Metanephros (tissue), 1 donor: Measurements from ENCODE around the gene PCDHB7. TPM values are rescaled to one million over a fixed set of nuclear protein-coding genes. Genes with fewer than 3 reads are reported as not detected.

Source experiments
- total RNA-seq: library from RNA; depleted of rRNA; stranded (reverse); fragments of >200 nt; gene quantifications from one replicate; pipeline ENCODE4 v1.2.3, GENCODE V29; 2014

Gene PCDHB7
- 4.4 TPM for total RNA-seq

DNA sequence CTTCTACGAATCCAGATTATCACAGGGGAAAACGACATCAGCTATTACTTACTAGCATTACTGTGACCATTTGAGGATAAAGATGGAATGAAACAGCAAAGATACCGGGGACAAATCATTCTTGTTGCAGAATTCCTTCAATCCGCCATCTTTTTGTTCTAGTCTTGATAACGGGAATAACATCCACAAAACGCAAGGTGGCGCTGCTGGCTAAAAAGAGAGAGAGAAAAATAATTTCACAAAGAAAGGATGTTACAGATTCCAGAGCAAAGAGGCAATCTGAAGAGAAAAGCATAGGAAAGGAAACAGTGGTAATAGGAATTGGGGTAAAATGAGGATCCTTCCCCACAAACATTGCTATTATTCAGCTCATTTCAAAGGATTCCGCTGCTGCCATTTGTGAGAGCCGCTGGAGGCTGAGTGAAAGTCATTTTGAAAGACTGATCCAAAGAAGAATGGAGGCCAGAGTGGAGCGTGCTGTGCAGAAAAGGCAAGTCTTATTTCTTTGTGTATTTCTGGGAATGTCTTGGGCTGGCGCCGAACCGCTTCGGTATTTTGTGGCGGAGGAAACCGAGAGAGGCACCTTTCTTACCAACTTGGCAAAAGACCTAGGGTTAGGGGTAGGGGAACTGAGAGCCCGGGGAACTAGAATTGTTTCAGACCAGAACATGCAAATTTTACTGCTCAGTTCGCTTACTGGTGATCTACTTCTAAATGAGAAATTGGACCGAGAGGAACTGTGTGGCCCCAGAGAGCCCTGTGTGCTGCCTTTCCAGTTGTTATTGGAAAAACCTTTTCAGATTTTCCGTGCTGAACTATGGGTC, at the start of gene PCDHB7:
Gene PCDHB7, plus strand, starts transcription at position 264 of the 824 bp plus-strand sequence. Its CDS starts 192 bp downstream, at position 456.

GRCh38 chr5:141135030-141135717, 37.3 kb upstream of the PCDHB7 start, which contains the start of gene PCDHB5:
PCDHB5 (plus strand) TSS chr5:141135206; CDS start chr5:141135435, 229 bp downstream.

GRCh38 chr5:141149812-141150211, 22.6 kb upstream of the PCDHB7 start, which contains the start of gene PCDHB6:
PCDHB6 (plus strand) TSS chr5:141150057; CDS start chr5:141150258, 201 bp downstream.

DNA sequence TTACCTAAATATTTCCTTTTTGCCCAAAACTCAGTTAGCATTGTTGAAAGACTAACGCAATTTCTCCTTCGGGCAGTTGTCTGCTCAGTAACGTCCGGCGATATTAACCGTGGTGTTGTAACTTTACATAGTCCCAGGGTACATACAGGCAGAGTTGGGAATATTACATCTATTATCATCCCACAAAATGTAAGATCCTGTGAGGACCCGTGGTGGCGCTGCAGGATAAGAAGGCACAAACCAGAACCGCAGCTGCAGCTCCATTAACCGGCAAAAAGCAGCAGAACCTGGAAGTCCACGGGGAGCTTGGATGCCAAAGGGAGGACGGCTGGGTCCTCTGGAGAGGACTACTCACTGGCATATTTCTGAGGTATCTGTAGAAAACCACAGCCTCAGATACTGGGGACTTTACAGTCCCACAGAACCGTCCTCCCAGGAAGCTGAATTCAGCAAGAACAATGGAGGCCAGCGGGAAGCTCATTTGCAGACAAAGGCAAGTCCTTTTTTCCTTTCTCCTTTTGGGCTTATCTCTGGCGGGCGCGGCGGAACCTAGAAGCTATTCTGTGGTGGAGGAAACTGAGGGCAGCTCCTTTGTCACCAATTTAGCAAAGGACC, 5.2 kb downstream of the PCDHB7 start, which contains the start of gene PCDHB8:
Gene PCDHB8, plus strand, starts transcription at position 214 of the 615 bp plus-strand sequence. Its CDS starts 245 bp downstream, at position 459.

DNA sequence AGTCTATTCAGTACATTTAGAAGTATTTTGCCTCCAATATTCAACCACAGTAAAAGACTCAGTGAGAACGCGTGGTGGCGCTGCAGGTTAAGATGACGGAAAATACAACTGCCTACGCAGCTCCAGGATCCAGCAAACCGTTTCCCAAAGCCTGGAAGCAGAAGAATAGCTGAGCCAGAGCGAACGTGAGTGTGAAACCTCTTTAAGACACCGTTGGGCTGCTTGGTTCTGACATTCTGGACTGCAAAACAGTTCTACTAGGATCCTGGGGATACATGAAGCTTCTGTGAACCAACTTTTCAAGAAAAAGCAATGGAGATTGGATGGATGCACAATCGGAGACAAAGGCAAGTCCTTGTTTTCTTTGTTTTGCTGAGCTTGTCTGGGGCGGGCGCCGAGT, 9.8 kb downstream of the PCDHB7 start, which contains the start of gene PCDHB16:
Gene PCDHB16, plus strand, starts transcription at position 140 of the 400 bp plus-strand sequence. Its CDS starts 173 bp downstream, at position 313.

DNA sequence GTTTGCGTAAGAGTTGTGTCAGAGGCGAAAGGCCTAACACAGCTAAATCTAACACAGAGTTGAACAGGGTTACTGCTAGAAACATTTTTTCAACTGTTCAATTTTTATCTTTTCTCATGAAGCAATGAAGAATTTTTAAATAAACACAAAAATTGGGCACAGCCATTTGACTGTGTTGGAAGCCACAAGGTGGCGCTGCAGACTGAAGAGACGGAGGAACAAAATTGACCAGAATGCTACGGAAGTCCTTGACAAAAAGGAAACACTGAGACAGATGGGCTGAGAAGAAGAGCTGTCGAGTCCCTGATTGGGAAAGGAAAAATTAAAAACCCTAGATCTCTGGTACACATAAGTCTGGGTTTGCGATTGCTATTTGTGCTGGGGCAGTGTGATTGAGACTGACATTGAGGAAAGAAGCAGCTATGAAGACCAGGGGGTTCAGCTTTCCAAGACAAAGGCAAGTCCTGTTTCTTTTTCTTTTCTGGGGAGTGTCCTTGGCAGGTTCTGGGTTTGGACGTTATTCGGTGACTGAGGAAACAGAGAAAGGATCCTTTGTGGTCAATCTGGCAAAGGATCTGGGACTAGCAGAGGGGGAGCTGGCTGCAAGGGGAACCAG, 14.6 kb downstream of the PCDHB7 start, which contains the start of gene PCDHB9:
Gene PCDHB9, plus strand, starts transcription at position 265 of the 616 bp plus-strand sequence. Its CDS starts 158 bp downstream, at position 423.

DNA sequence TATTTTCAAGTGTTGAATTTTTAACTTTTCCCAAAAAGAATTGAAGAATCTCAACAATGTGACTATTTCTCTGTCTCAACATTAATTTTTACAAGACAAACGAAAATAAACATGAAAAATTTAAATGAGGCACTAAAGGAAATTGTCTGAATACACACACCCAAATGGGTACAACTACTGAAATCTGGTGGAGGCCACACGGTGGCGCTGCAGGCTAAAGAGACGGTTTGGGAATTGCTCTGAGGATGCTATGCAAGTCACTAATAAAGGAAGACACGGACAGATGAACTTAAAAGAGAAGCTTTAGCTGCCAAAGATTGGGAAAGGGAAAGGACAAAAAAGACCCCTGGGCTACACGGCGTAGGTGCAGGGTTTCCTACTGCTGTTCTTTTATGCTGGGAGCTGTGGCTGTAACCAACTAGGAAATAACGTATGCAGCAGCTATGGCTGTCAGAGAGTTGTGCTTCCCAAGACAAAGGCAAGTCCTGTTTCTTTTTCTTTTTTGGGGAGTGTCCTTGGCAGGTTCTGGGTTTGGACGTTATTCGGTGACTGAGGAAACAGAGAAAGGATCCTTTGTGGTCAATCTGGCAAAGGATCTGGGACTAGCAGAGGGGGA, 19.8 kb downstream of the PCDHB7 start, which contains the start of gene PCDHB10:
Gene PCDHB10, plus strand, starts transcription at position 244 of the 616 bp plus-strand sequence. Its CDS starts 200 bp downstream, at position 444.

GRCh38 chr5:141199359-141200235, 27.2 kb downstream of the PCDHB7 start, which contains the start of gene PCDHB11:
PCDHB11 (plus strand) TSS chr5:141199627; CDS start chr5:141199775, 148 bp downstream.

DNA sequence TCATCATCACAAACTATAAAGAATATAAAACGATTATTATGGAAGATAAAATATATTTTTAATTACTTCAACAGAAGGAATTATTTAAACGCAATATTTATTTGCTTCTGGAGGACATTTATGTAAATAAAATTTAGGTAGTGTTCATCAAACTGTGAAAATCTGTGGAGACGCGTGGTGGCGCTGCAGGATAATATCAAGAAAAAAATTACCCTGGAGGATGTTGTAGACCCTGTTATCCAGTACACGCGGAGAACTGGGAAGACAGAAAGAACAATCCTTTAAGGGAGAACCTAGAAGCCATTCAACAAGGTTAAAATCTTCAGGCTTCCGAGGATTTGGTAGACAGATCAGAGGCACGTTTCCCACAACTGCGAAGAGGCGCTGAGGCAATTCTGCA, 36.0 kb downstream of the PCDHB7 start, which contains the start of gene PCDHB12:
Gene PCDHB12, plus strand, starts transcription at position 242 of the 400 bp plus-strand sequence. CDS start 189 bp downstream, outside the sequence.

GRCh38 chr5:141213656-141214339, 41.4 kb downstream of the PCDHB7 start, which contains the start of gene PCDHB13:
PCDHB13 (plus strand) TSS chr5:141213919; CDS start chr5:141214124, 205 bp downstream.

GRCh38 chr5:141223112-141223783, 50.8 kb downstream of the PCDHB7 start, which contains the start of gene PCDHB14:
PCDHB14 (plus strand) TSS chr5:141223343; CDS start chr5:141223506, 163 bp downstream.

Other genes starting within 250 kb of the PCDHB7 start
- 1.2 TPM for gene PCDHAC1, start 246.3 kb upstream of the PCDHB7 start, total RNA-seq
- gene PCDHAC2, start 206.2 kb upstream of the PCDHB7 start, total RNA-seq, result 5.8 TPM
- 0.18 TPM for gene PCDHB1, start 121.3 kb upstream of the PCDHB7 start, total RNA-seq
- 6.2 TPM for gene PCDHB2, start 78.0 kb upstream of the PCDHB7 start, total RNA-seq
- gene PCDHB3, start 72.2 kb upstream of the PCDHB7 start, total RNA-seq, result 5.3 TPM
- 3.8 TPM for gene PCDHB4, start 50.8 kb upstream of the PCDHB7 start, total RNA-seq
- gene PCDHB5, start 37.4 kb upstream of the PCDHB7 start, total RNA-seq, result 13.4 TPM
- 2.2 TPM for gene PCDHB6, start 22.6 kb upstream of the PCDHB7 start, total RNA-seq
- 2.6 TPM for gene PCDHB8, start 5.1 kb downstream of the PCDHB7 start, total RNA-seq
- gene PCDHB16, start 9.7 kb downstream of the PCDHB7 start, total RNA-seq, result 7.8 TPM
- gene PCDHB9, start 14.5 kb downstream of the PCDHB7 start, total RNA-seq, result 3.3 TPM
- 6.2 TPM for gene PCDHB10, start 19.7 kb downstream of the PCDHB7 start, total RNA-seq
- gene PCDHB11, start 27.0 kb downstream of the PCDHB7 start, total RNA-seq, result 8.5 TPM
- gene PCDHB12, start 36.1 kb downstream of the PCDHB7 start, total RNA-seq, result 9.3 TPM
- 7.9 TPM for gene PCDHB13, start 41.3 kb downstream of the PCDHB7 start, total RNA-seq
- 8.6 TPM for gene PCDHB14, start 50.7 kb downstream of the PCDHB7 start, total RNA-seq
- 11.0 TPM for gene PCDHB15, start 72.8 kb downstream of the PCDHB7 start, total RNA-seq
- 0.35 TPM for gene SLC25A2, start 131.4 kb downstream of the PCDHB7 start, total RNA-seq
- 76.2 TPM for gene TAF7, start 148.1 kb downstream of the PCDHB7 start, total RNA-seq
- 1.1 TPM for gene PCDHGA1, start 157.9 kb downstream of the PCDHB7 start, total RNA-seq
- gene PCDHGA2, start 166.1 kb downstream of the PCDHB7 start, total RNA-seq, result 10.2 TPM
- gene PCDHGA3, start 171.2 kb downstream of the PCDHB7 start, total RNA-seq, result 4.8 TPM
- 6.0 TPM for gene PCDHGB1, start 177.5 kb downstream of the PCDHB7 start, total RNA-seq
- 6.4 TPM for gene PCDHGA4, start 182.4 kb downstream of the PCDHB7 start, total RNA-seq
- 8.8 TPM for gene PCDHGB2, start 187.3 kb downstream of the PCDHB7 start, total RNA-seq
- gene PCDHGA5, start 191.5 kb downstream of the PCDHB7 start, total RNA-seq, result 8.7 TPM
- gene PCDHGB3, start 197.6 kb downstream of the PCDHB7 start, total RNA-seq, result 7.1 TPM
- 10.3 TPM for gene PCDHGA6, start 201.2 kb downstream of the PCDHB7 start, total RNA-seq
- 8.0 TPM for gene PCDHGA7, start 210.1 kb downstream of the PCDHB7 start, total RNA-seq
- 14.1 TPM for gene PCDHGB4, start 215.1 kb downstream of the PCDHB7 start, total RNA-seq
- gene PCDHGA8, start 220.0 kb downstream of the PCDHB7 start, total RNA-seq, result 6.2 TPM
- gene PCDHGB5, start 225.3 kb downstream of the PCDHB7 start, total RNA-seq, result 14.1 TPM
- gene PCDHGA9, start 230.1 kb downstream of the PCDHB7 start, total RNA-seq, result 9.8 TPM
- gene PCDHGB6, start 235.4 kb downstream of the PCDHB7 start, total RNA-seq, result 12.3 TPM
- gene PCDHGA10, start 240.3 kb downstream of the PCDHB7 start, total RNA-seq, result 9.1 TPM
- 15.8 TPM for gene PCDHGB7, start 245.0 kb downstream of the PCDHB7 start, total RNA-seq
- 10.0 TPM for gene PCDHGA11, start 248.4 kb downstream of the PCDHB7 start, total RNA-seq